NCI-H82 treated with DMSO at 0.1 percent for 48 hours (cell line): ENCODE results near the gene TACR1.
A peak's percentile ranks its signal among the peaks of the same experiment; 100 is the strongest.

Source experiments
- DNase-seq: peaks from one replicate; lab custom pipeline; 2025; ENCODE audit not compliant: unreplicated experiment; lab: John Stamatoyannopoulos, UW

Gene TACR1

DNA sequence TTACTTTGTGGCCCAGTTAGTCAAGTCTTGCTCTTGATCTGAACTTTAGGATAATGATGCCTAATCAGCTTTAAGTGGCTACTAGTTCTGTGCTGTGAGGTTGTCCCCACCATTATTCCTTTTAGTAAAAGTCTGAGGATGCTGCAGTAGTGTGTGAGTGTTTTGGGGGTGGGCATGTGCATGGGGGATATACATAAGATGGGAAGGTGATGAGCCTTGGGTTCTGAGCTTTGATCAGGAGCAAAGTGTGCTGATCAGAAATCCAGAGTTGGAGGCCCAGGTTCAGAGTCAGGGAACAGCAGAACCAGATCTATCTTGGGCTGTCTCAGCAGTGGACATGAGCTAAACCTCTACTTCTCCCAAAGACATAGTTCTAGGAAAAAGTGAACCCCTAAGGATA is 174.1 kb downstream of the TACR1 start:
- DNase-seq: no peak

DNA sequence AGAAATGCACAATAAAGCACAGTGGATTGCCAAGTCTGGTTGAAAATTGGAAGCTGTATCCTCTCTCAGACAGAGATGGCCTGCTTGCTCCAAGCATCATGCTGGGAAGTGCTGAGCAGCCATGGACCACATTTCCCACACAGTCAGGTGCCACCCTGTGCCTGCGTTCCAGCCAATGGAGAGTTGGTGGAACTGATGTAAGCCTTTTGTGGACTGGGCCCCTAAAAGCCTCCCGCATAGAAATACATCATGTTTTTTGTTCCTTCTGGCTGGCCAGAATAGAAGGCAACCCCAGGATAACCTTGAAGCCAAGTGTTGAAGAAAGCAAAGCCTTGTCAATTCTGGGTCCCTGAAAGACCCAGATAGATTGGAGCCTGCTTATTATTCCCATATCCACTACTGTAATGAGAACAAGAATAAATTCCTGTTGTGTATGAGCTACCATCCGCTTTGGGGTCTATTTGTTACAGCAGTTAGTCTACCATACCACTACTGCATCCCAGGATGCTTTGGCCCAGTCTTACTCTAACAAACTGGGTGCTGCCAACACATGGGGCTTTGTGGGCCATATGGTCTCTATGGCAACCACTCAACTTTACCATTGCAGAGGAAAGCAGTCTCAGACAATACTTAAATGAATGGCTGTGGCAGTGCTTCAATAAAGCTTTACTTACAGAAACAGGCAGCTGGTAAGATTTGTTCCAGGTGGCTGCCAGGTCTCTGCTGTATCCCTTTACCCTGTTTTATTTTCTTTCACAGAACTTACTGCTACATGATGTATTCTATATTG is 175.5 kb downstream of the TACR1 start:
- DNase-seq: no peak

DNA sequence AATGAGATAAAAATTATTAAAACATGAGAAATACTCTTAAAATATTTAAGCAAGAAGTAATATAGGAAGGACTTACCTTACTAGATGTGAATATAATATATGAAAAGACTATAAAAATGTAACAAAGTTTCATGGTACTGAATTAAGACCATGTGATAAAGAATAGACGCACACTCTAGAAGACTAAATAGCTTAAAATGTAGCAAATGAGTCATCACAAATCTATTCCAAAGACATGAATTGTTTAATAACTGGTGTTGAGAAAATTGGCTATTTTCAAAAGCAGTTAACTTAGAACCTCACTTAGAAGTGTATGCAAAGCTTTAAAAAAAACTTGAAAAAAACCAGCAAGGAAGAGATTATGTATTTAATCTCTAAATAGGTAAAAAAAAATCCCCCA is 176.8 kb downstream of the TACR1 start:
- no peak for DNase-seq

DNA sequence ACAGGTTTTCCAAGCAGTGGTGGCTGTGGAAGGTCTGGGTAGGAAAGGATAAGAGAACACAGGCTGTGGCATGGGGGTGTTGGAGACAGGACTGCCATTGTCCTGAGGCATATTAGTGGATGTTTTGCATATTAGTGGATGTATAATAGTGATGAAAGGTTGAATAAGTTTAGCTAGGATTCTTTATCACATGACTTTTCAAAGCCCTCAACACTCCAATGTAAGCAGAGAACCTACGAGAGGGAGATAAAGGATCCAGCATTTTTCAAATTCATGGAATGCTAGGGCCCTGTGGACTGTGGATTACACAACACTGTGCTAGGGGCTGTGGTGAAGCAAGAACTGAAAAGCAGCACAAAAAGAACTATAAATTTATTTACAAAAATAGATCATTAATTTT is 177.6 kb downstream of the TACR1 start:
- no peak for DNase-seq

DNA sequence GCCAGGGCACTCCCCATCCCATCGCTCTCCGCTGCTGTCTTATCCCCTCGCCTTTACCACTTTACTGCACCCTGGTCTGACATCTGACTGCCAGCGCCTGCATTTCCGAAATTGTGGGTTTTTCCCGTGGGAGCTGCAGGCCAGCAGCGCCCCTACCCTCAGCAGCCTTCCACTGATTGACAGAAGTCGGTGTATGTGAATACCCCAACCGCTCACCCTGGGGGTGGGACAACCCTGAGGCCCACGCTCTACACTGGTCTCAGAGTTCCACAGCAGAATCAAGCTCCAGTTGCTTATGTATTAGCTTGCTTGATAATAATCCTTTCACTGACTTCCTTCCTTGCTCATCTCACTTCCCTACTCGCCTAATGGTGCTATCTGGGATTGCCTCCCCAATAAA is 178.8 kb downstream of the TACR1 start:
- no peak for DNase-seq

DNA sequence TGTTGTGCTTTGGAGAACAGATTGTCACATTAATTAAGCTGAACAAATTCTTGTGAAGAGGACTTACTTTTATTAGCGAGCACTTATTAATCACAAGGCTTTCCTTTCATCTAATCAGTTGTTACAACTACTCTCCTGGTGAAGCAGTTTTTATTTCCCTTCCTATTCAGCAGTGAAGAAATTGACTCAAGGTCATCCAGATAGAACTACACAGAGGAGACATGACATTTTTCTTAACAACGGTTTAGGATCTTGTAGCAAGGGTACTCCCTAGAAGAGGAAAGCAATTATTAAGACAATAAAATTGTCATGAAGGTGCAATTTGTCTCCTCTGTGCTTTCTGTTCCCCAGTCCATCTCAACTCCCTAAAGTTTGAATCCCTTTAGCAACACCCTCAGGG is 179.5 kb downstream of the TACR1 start:
- no peak for DNase-seq

DNA sequence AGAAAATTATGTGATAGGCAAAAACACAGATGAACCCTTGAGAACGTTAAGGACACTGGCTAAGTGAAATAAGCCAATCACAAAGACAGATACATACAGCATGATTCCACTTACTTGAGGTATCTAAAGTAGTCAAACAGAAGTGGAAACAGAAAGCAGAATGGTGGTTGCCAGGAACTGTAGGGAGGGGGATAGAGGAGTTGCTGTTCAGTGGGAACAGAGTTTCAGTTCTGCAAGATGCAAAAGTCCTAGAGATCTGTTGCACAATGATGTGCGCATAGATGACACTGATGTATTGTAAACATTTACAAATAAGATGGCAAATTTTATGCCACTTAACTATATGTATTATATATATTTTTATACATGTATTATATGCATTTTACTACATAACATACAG is 181.2 kb downstream of the TACR1 start:
- DNase-seq: no peak

DNA sequence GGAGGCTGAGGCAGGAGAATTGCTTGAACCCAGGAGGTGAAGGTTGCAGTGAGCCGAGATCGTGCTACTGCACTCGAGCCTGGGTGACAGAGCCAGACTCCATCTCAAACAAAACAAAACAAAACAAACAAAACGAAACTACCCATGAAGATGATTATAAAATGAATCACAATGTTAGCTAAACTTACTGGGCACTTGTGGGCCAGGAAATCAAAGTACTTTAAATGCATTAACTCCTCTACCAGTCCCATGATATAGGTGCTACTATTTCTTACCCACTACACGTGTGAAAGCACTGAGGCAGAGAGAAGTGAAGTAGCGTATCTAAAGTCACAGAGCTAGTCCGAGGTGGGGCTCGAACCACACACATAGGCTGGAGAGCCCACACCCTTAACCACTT is 187.2 kb downstream of the TACR1 start:
- no peak for DNase-seq

DNA sequence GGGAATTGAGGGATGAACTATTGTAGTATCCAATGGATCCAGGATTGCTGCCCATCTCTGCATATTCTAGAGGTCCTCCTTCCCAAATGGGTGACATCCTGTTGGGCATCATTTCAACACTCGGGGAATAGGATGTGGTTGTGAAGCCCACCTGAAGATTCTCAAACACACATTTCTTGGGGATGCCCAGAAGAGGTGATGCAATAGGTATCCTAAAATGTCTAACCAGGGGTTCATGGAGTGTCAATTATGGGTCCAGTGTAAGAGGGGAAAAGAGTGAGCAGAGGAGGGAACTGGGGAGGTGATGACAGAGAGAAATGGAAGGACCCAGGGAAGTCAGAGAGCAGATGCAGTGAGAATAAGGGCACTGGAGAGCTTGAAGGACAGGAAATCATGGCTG is 188.7 kb downstream of the TACR1 start:
- DNase-seq: no peak

DNA sequence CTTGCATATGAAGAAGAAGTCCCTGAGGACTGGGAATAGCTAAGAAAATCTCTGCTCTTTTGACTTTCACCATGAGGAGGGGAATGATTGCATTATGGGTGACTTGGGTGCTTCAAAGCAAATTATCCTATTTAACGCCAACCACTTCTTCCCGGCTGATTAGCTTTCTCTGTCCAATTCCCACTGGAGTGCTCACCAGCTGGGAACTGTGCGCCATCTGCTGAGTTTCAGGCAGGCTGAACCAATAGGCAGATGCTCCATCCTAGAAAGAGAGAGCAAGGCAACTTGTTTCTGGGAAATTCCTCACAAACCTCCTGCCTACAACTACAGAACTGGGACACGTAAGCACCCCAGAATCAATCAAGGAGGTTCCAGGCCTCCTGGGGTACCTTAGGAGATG is 191.5 kb downstream of the TACR1 start:
- DNase-seq: peak; percentile 85

DNA sequence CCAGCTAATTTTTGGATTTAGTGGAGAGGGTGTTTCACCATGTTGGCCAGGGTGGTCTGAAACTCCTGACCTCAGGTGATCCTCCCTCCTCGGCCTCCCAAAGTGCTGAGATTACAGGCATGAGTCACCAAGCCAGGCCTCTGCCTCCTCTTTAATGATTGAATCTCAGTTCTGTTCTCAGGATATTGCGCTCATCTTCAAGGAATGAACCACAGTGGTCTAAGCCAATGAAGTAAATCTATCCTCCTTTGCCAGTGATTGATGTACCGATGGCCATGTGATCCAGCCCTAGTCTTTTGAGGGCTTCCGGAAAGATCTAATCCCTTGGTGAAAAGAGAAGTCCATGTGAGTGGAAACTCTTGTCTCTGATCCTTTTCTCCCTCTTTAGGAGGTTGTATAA is 192.3 kb downstream of the TACR1 start:
- DNase-seq: no peak

DNA sequence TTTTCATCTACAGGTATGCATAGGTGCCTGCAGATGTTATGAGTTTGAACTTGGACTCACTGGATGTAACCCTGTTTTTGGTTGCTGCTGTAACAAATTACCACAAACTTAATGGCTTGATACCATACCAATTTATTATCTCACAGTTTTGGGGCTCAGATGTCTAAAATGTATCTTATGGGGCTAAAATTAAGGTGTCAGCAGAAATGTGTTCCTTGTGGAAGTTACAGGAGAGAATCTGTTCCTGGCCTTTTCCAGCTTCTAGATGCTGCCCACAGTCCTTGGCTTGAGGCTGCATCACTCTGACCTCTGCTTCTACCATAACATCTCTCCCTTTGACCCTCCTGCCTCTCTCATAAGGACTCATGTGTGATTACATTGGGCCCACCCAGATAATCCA is 193.3 kb downstream of the TACR1 start:
- DNase-seq: no peak

DNA sequence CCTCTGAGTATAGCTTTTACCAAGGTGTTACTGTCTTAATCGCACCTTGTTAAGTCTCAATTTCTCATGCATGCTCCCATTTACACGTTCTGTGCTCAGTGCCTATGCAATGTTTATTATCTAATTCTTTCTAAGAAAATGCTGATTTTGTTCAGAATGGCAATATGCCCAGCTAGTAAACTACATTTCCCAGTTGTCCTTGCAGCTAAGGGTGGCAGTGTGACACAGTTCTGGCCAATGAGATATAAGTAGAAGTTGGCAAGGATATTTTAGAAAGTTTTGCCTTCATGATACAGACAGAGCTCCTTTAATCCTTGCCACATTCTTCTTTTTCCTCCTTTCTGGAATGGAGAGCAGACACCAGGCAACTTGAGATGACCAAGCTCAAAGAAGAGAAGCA is 195.5 kb downstream of the TACR1 start:
- DNase-seq: no peak

DNA sequence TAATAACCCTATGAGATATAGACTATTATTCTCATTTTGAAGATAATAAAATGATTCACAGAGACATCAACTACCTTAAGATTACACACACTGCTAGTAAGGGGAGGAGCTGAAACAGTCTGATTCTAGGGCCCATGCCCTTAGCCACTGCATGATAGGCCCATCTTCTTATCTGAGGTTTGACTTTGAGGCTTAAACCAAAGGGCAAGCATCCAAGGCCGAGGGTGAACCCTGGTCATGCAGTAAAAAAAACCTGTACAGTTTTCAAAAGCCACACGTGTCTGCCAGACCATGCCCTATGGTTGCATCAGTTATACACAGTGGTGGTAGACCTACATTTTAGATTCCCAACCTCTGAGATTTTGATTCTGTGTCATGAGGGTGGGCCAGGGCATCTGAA is 196.0 kb downstream of the TACR1 start:
- DNase-seq: no peak

DNA sequence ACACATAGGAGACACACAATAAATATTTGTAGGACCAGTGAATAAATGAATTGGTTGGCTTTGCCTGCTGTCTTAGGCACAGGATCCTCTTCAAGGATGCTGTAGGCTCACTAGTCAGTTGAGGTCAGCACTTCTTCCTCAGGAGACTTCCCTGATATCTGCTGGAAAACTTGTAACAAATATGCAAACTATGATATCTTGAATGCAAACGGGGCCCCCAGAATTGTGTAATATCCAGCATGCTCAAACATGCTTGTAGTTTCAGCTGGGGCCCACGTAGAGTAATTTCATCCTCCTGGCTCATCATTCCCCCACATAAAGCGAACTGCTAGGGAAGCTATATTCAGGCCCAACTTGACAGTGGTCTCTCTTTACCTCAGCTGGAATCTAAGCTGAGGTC is 197.3 kb downstream of the TACR1 start:
- no peak for DNase-seq

DNA sequence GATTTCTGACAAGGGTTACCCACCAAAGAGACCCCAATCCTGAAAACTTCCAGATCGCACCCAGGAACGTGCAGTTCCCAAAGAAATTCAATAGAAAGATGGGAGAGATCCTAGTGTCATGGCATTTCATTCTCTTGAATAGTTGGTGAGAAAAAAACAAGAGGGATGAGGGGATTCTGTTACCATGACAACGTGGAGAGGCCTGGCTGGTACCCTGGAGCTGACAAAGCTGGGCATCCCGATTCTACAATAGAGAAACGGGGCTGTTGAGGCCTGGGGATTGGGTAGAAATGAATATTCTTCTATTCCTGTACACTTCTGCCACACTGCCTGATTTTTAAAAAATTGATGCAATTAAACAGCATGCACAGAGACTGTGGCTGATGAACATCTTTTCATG is 199.9 kb downstream of the TACR1 start:
- no peak for DNase-seq
